Hepatocyte (in vitro differentiated cells): ENCODE measurements around the gene FGF10. TPM values are rescaled to one million over a fixed set of nuclear protein-coding genes. Genes with fewer than 3 reads are reported as not detected.

Experiments used
- DNase-seq: peaks from one replicate; pipeline ENCODE4 v3.0.0-alpha.2; 2016; ENCODE audit warnings: low spot score
- H2AFZ ChIP-seq: fragments of 200-600 bp; sonication (generic); 2 replicates; pipeline ENCODE4 v1.6.0; 2016; ENCODE audit warnings: antibody characterized with exemption, mild to moderate bottlenecking
- H3K27ac ChIP-seq: fragments of 200-600 bp; sonication (generic); 2 replicates; pipeline ENCODE4 v1.5.1; 2016; ENCODE audit warnings: mild to moderate bottlenecking
- H3K27me3 ChIP-seq: fragments of 200-600 bp; sonication (generic); 2 replicates; pipeline ENCODE4 v1.6.1; 2016
- H3K36me3 ChIP-seq: fragments of 200-600 bp; sonication (generic); replicated peaks from 2 replicates; pipeline ENCODE4 v1.5.1; 2016; ENCODE audit warnings: low read depth; ENCODE audit not compliant: insufficient read depth
- H3K4me1 ChIP-seq: fragments of 200-600 bp; sonication (generic); 2 replicates; pipeline ENCODE4 v1.5.1; 2016; ENCODE audit warnings: mild to moderate bottlenecking, moderate library complexity; ENCODE audit not compliant: insufficient read depth
- H3K4me2 ChIP-seq: fragments of 200-600 bp; sonication (generic); 2 replicates; pipeline ENCODE4 v1.6.0; 2016
- H3K4me3 ChIP-seq: fragments of 200-600 bp; sonication (generic); 2 replicates; pipeline ENCODE4 v1.5.1; 2016; ENCODE audit warnings: mild to moderate bottlenecking
- H3K79me2 ChIP-seq: fragments of 200-600 bp; sonication (generic); 2 replicates; pipeline ENCODE4 v1.6.0; 2017; ENCODE audit warnings: mild to moderate bottlenecking
- H3K9me2 ChIP-seq: fragments of 200-600 bp; sonication (generic); replicated peaks from 2 replicates; pipeline ENCODE4 v1.6.0; 2017; ENCODE audit warnings: mild to moderate bottlenecking; ENCODE audit not compliant: insufficient read depth
- H3K9me3 ChIP-seq: fragments of 200-600 bp; sonication (generic); 2 replicates; pipeline ENCODE4 v1.5.1; 2016; ENCODE audit warnings: low read depth, mild to moderate bottlenecking
- H4K20me1 ChIP-seq: fragments of 200-600 bp; sonication (generic); 2 replicates; pipeline ENCODE4 v1.6.0; 2016; ENCODE audit warnings: mild to moderate bottlenecking; ENCODE audit not compliant: insufficient read depth, poor library complexity, severe bottlenecking
- EZH2 ChIP-seq: fragments of 200-600 bp; sonication (generic); IDR thresholded peaks from 2 replicates; pipeline ENCODE4 v1.6.1; 2016; ENCODE audit warnings: antibody characterized with exemption, mild to moderate bottlenecking, borderline replicate concordance
- EZH2phosphoT487 ChIP-seq: fragments of 200-600 bp; sonication (generic); IDR thresholded peaks from one replicate; pipeline ENCODE4 v1.6.1; 2018; ENCODE audit warnings: antibody characterized with exemption, mild to moderate bottlenecking, low read depth, moderate library complexity; ENCODE audit not compliant: unreplicated experiment, severe bottlenecking
- WGBS: methylation state at CpG from one replicate; pipeline ENCODE4 v1.1.6; 2016; ENCODE audit warnings: low lambda C conversion rate; ENCODE audit errors: missing lambda C conversion rate; 5-methylcytosine and 5-hydroxymethylcytosine counted together
- polyA plus RNA-seq: library from polyadenylated mRNA; unstranded; fragments of >200 nt; fragmentation: Nextera tagmentation; extraction: Ambion mirVana; gene quantifications from 2 replicates; pipeline ENCODE4 v1.2.1, GENCODE V29; 2016
- total RNA-seq: library from RNA; depleted of rRNA; stranded (reverse); fragments of >200 nt; gene quantifications from 2 replicates; pipeline ENCODE4 v1.2.3, GENCODE V29; 2014
- TF ChIP-seq, protein P1 (sequence below): fragments of 200-600 bp; sonication (generic); IDR thresholded peaks from 2 replicates; pipeline ENCODE4 v1.5.1; 2016; ENCODE audit warnings: antibody characterized with exemption, mild to moderate bottlenecking; ENCODE audit not compliant: poor library complexity

FGF10 gene
- total and polyA plus RNA-seq, 2 experiments from 2014 or later = 5.1 to 6.1 TPM

GRCh38 chr5:44390351-44390750, 1.1 kb upstream of the FGF10 start:
- TF ChIP-seq, protein P1, sequence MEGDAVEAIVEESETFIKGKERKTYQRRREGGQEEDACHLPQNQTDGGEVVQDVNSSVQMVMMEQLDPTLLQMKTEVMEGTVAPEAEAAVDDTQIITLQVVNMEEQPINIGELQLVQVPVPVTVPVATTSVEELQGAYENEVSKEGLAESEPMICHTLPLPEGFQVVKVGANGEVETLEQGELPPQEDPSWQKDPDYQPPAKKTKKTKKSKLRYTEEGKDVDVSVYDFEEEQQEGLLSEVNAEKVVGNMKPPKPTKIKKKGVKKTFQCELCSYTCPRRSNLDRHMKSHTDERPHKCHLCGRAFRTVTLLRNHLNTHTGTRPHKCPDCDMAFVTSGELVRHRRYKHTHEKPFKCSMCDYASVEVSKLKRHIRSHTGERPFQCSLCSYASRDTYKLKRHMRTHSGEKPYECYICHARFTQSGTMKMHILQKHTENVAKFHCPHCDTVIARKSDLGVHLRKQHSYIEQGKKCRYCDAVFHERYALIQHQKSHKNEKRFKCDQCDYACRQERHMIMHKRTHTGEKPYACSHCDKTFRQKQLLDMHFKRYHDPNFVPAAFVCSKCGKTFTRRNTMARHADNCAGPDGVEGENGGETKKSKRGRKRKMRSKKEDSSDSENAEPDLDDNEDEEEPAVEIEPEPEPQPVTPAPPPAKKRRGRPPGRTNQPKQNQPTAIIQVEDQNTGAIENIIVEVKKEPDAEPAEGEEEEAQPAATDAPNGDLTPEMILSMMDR = no peak
- no peak for TF ChIP-seq EZH2phosphoT487
- no peak for TF ChIP-seq EZH2
- Histone ChIP-seq H4K20me1 (no peaks in the 10 kb centered on the region), H3K4me3 (peak overlapping the region; percentile 55), H3K9me3 (no peaks in the 10 kb centered on the region), H3K79me2 (no peaks in the 10 kb centered on the region), H3K27ac (no peak overlapping the region), H3K4me1 (no peaks in the 10 kb centered on the region), H2AFZ (no peak overlapping the region), H3K36me3 (no peaks in the 10 kb centered on the region), H3K27me3 (peaks cover 65% of the 10 kb centered on the region), H3K9me2 (no peaks in the 10 kb centered on the region), H3K4me2 (peak overlapping the region; percentile 92)
- WGBS = 38% methylated on average over 2 of the region's 2 CpGs
- DNase-seq = peak; percentile 13

- no peaks in the 10 kb centered on the region for H3K9me3 ChIP-seq
- H2AFZ ChIP-seq = peak overlapping the region; percentile 30
- peak overlapping the region; percentile 55 for H3K4me3 ChIP-seq
- H4K20me1 ChIP-seq = no peaks in the 10 kb centered on the region
- H3K27ac ChIP-seq = no peak overlapping the region
- no peak for DNase-seq
- 8% methylated on average over 5 of the region's 5 CpGs for WGBS
- TF ChIP-seq EZH2 (no peak), EZH2phosphoT487 (no peak)
- TF ChIP-seq, protein P1 = no peak
- no peaks in the 10 kb centered on the region for H3K9me2 ChIP-seq
- peaks cover 65% of the 10 kb centered on the region for H3K27me3 ChIP-seq
- H3K4me2 ChIP-seq = peak overlapping the region; percentile 92
- H3K36me3 ChIP-seq = no peaks in the 10 kb centered on the region
- no peaks in the 10 kb centered on the region for H3K79me2 ChIP-seq
- no peaks in the 10 kb centered on the region for H3K4me1 ChIP-seq
Observed at GRCh38 chr5:44389823-44390143, 563 bp upstream of the FGF10 start.

- Histone ChIP-seq H3K9me3 (no peaks in the 10 kb centered on the region), H3K4me3 (peak overlapping the region; percentile 55), H3K27ac (peak overlapping the region; percentile 51), H3K79me2 (no peaks in the 10 kb centered on the region), H4K20me1 (no peaks in the 10 kb centered on the region), H3K36me3 (no peaks in the 10 kb centered on the region), H3K4me1 (no peaks in the 10 kb centered on the region), H3K9me2 (no peaks in the 10 kb centered on the region), H3K27me3 (peaks cover 65% of the 10 kb centered on the region), H3K4me2 (peak overlapping the region; percentile 92), H2AFZ (peak overlapping the region; percentile 46)
- DNase-seq = peak; percentile 46
- TF ChIP-seq EZH2phosphoT487 (no peak), EZH2 (peak; percentile 4)
- WGBS = 3% methylated on average over 27 of the region's 27 CpGs
Observed at GRCh38 chr5:44388321-44389089, 715 bp downstream of the FGF10 start.

DNA sequence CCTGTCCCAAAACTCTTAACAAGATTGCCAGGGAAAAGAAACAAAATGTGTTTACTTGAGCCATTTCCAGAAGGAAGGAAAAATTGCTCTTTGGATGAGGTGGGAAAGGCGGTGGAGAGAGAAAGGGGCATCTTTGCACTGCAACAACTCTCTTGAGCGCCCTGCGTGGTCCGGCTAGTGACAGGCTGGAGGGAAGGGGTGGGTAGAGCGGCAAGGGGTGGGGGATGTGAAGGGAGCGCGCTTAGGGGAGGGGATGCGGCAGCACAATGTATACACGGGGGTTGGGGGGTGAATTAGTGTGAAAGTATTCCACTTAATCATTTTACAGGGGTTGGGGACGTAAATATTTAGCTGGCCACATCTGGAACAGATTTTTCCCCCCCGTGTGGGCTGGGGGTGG, 1.3 kb downstream of the FGF10 start:
- Histone ChIP-seq H3K9me3 (no peaks in the 10 kb centered on the region), H3K4me3 (peak overlapping the region; percentile 55), H4K20me1 (no peaks in the 10 kb centered on the region), H3K4me2 (peak overlapping the region; percentile 92), H3K36me3 (no peaks in the 10 kb centered on the region), H3K27ac (peak overlapping the region; percentile 40), H3K9me2 (no peaks in the 10 kb centered on the region), H3K27me3 (peaks cover 67% of the 10 kb centered on the region), H2AFZ (peak overlapping the region; percentile 22), H3K79me2 (no peaks in the 10 kb centered on the region), H3K4me1 (no peaks in the 10 kb centered on the region)
- 1% methylated on average over 8 of the region's 11 CpGs for WGBS
- DNase-seq = peak; percentile 17
- TF ChIP-seq EZH2phosphoT487 = no peak
- TF ChIP-seq EZH2 = no peak
- TF ChIP-seq, protein P1 = no peak
